K562 (cell line): ENCODE measurements around the gene GAB1. TPM values are rescaled to one million over a fixed set of nuclear protein-coding genes. Genes with fewer than 3 reads are reported as not detected.

Experiments used
- ATAC-seq: fragments of 200-7000 bp; cut with Tn5 transposase; 3 replicates; pipeline ENCODE4 v1.9.1; 2020; ENCODE audit warnings: moderate library complexity
- BruUV-seq: library from RNA; stranded (reverse); fragments of 400-500 nt; replicated peaks from 2 replicates; lab custom pipeline; 2021; lab: Mats Ljungman, UMichigan
- CTCF ChIA-PET: fragments of 300-600 bp; formaldehyde crosslinking; extraction: SDS; loops from one replicate; lab custom pipeline; 2021; ENCODE audit warnings: low intra/inter-chr PET ratio; lab: Yijun Ruan, JAX
- POLR2A ChIA-PET: fragments of 300-600, 350-650 bp; sonication (Branson Sonifier 250); formaldehyde crosslinking; extraction: SDS; loops from one replicate; lab custom pipeline; 2021; ENCODE audit warnings: antibody characterized with exemption, inconsistent platforms; lab: Yijun Ruan, JAX
- DNase-seq, 4 experiments: peaks; one replicate each; pipeline versions ENCODE4 v3.0.0 to v3.0.0-alpha.2; 2011 to 2018; ENCODE audit warnings: low spot score in 3 of 4, mixed read lengths in 3 of 4; ENCODE audit errors: extremely low read depth in 1 of 4
- FAIRE-seq: peaks from 2 replicates; lab custom pipeline; 2011; peaks lifted over from hg19 to GRCh38; lab: Jason Lieb, UNC
- H2AFZ ChIP-seq: 2 replicates; pipeline ENCODE4 v1.6.0; 2011; ENCODE audit warnings: low read depth, low read length, control low read depth, inconsistent platforms
- H3K27ac ChIP-seq: fragments of 200-600 bp; 3 replicates; pipeline ENCODE4 v1.8.0; 2011; ENCODE audit warnings: low read depth, mild to moderate bottlenecking, control low read depth, inconsistent platforms, low read length, moderate library complexity, mixed read lengths; ENCODE audit errors: extremely low read depth
- H3K27me3 ChIP-seq, 2 experiments: fragments of 300-600 bp in 1 of 2; 2 replicates in 1 of 2; 3 replicates in 1 of 2; pipeline versions ENCODE4 v1.6.0 to v1.8.0; 2011; ENCODE audit warnings: inconsistent platforms in 2 of 2, low read length in 2 of 2, mild to moderate bottlenecking in 1 of 2, mixed read lengths in 1 of 2, moderate library complexity in 1 of 2; ENCODE audit not compliant: control insufficient read depth in 2 of 2, insufficient read depth in 2 of 2
- H3K36me3 ChIP-seq: fragments of 300-600 bp; 3 replicates; pipeline ENCODE4 v1.8.0; 2011; ENCODE audit warnings: mild to moderate bottlenecking, low read length, inconsistent platforms; ENCODE audit not compliant: control insufficient read depth, insufficient read depth
- H3K4me1 ChIP-seq, 2 experiments: fragments of 200-600 bp in 1 of 2; replicated peaks in 1 of 2; 2 replicates in 1 of 2; 3 replicates in 1 of 2; pipeline versions ENCODE4 v1.5.1 to v1.8.0; 2011; ENCODE audit warnings: inconsistent platforms in 2 of 2, low read length in 2 of 2, mild to moderate bottlenecking in 1 of 2, mixed read lengths in 1 of 2, moderate library complexity in 1 of 2; ENCODE audit not compliant: control insufficient read depth in 2 of 2, insufficient read depth in 2 of 2
- H3K4me2 ChIP-seq: 2 replicates; pipeline ENCODE4 v1.6.1; 2011; ENCODE audit warnings: low read length, control low read depth, inconsistent platforms, mixed read lengths; ENCODE audit not compliant: insufficient read depth
- H3K4me3 ChIP-seq: fragments of 200-600 bp; sonication (generic), shearing (Covaris generic); 2 replicates; pipeline ENCODE4 v1.5.1; 2016; ENCODE audit warnings: control low read depth, inconsistent platforms
- H3K79me2 ChIP-seq: fragments of 200-600 bp; 3 replicates; pipeline ENCODE4 v1.8.0; 2011; ENCODE audit warnings: low read length, inconsistent platforms; ENCODE audit not compliant: control insufficient read depth, insufficient read depth
- H3K9ac ChIP-seq, 2 experiments: 2 replicates each; pipeline versions ENCODE4 v1.6.0 to v1.6.1; 2011; ENCODE audit warnings: low read depth in 2 of 2, low read length in 2 of 2, control low read depth in 1 of 2, inconsistent platforms in 1 of 2, mild to moderate bottlenecking in 1 of 2, mixed read lengths in 1 of 2; ENCODE audit not compliant: insufficient read depth in 1 of 2
- H3K9me1 ChIP-seq: one replicate; pipeline ENCODE4 v1.6.0; 2011; ENCODE audit warnings: inconsistent platforms, mild to moderate bottlenecking, low read length, moderate library complexity; ENCODE audit not compliant: control insufficient read depth, insufficient read depth
- H3K9me3 ChIP-seq: replicated peaks from 2 replicates; pipeline ENCODE4 v1.5.1; 2011; ENCODE audit warnings: low read depth, low read length, inconsistent platforms; ENCODE audit not compliant: control insufficient read depth, insufficient read depth
- H4K20me1 ChIP-seq: replicated peaks from 2 replicates; pipeline ENCODE4 v1.6.1; 2011; ENCODE audit warnings: low read length, inconsistent platforms, mixed read lengths; ENCODE audit not compliant: control insufficient read depth, insufficient read depth
- ARNT ChIP-seq, 2 experiments: fragments of 450-650 bp; IDR thresholded peaks; 2 replicates each; pipeline ENCODE4 v1.6.1; 2016; ENCODE audit warnings: mild to moderate bottlenecking in 1 of 2
- ELF2 ChIP-seq: fragments of 250-450 bp; sonication (Bioruptor Pico); IDR thresholded peaks from 2 replicates; pipeline ENCODE4 v1.5.0; 2021; ENCODE audit warnings: mild to moderate bottlenecking
- ETS2 ChIP-seq: IDR thresholded peaks from 2 replicates; pipeline ENCODE4 v1.6.1; 2016; ENCODE audit warnings: borderline replicate concordance, missing genetic modification characterization, mild to moderate bottlenecking, moderate library complexity, missing compliant biosample characterization; ENCODE audit not compliant: poor library complexity, severe bottlenecking
- MLX ChIP-seq, 2 experiments: fragments of 450-650 bp in 1 of 2; sonication (generic) in 1 of 2; formaldehyde crosslinking; conservative IDR thresholded peaks; 2 replicates each; pipeline versions ENCODE4 v1.4.0 to v1.8.1; 2020 to 2022; ENCODE audit warnings: mild to moderate bottlenecking in 1 of 2, missing genetic modification reagents in 1 of 2
- ZNF282 ChIP-seq: sonication (generic); formaldehyde crosslinking; IDR thresholded peaks from 2 replicates; pipeline ENCODE4 v1.8.1; 2023; ENCODE audit warnings: missing genetic modification reagents
- ZNF444 ChIP-seq: fragments of 250-450 bp; sonication (Bioruptor Pico); IDR thresholded peaks from 2 replicates; pipeline ENCODE4 v1.4.0; 2020; ENCODE audit warnings: mild to moderate bottlenecking, moderate library complexity
- WGBS: fragments of 100-300 bp; shearing (Covaris generic); methylation state at CpG from one replicate; pipeline ENCODE4 v1.1.6; 2016; ENCODE audit warnings: low coverage, mixed read lengths; ENCODE audit not compliant: insufficient coverage; ENCODE audit errors: missing lambda C conversion rate; 5-methylcytosine and 5-hydroxymethylcytosine counted together
- in situ Hi-C: fragments of 300-500 bp; cut with MboI; formaldehyde crosslinking; loops from 4 replicates; pipeline ENCODE4 v1.15.0; 2018; ENCODE audit warnings: inconsistent platforms, mixed read lengths
- intact Hi-C: fragments of 100-400 bp; cut with micrococcal nuclease; formaldehyde crosslinking; loops from 2 replicates; pipeline ENCODE4 v1.14.2; 2022
- polyA plus RNA-seq, 8 experiments: library from polyadenylated mRNA; depleted of rRNA in 4 of 8; stranded (reverse) in 5 of 8; unstranded in 3 of 8; fragments of >200 nt; fragmentation: Nextera tagmentation in 2 of 8; fragmentation: Illumina TruSeq in 1 of 8; extraction: Ambion mirVana in 2 of 8; extraction: Trizol in 1 of 8; gene quantifications; 2 replicates each; pipeline versions ENCODE4 v1.2.1 to v1.2.3, GENCODE V29; 2011 to 2014; ENCODE audit warnings: inconsistent platforms in 1 of 8, missing spikeins in 1 of 8
- total RNA-seq, 7 experiments: library from RNA; depleted of rRNA in 6 of 7; stranded (reverse); fragments of >200 nt in 6 of 7; fragmentation: Illumina TruSeq in 2 of 7; extraction: Trizol in 2 of 7; gene quantifications; 2 replicates each; pipeline versions ENCODE4 v1.2.1 to v1.2.3, GENCODE V29; 2011 to 2021; ENCODE audit warnings: low replicate concordance in 1 of 7

Gene GAB1
- total and polyA plus RNA-seq, 9 of the 15 experiments (the other 6 are each of a cell fraction or from before 2014, with no cell fraction given), result 1.3 to 14.6 (median 7.5) TPM

GRCh38 chr4:143473334-143474126 is 136.9 kb downstream of the GAB1 start:
- CTCF ChIA-PET, result no interaction called here
- no TSS peak for BruUV-seq
- no peak overlapping the region for H3K27ac ChIP-seq
- no peaks in the 10 kb centered on the region for H3K9me1 ChIP-seq
- H3K79me2 ChIP-seq, result no peaks in the 10 kb centered on the region
- ATAC-seq (no peak), DNase-seq (no peak), FAIRE-seq (no peak)
- no peak overlapping the region for H3K4me3 ChIP-seq
- H2AFZ ChIP-seq, result no peak overlapping the region
- peaks cover 16% of the 10 kb centered on the region for H3K36me3 ChIP-seq
- H3K9me3 ChIP-seq, result no peaks in the 10 kb centered on the region
- POLR2A ChIA-PET, result no interaction called here
- no peaks in the 10 kb centered on the region for H4K20me1 ChIP-seq
- WGBS, result 50% methylated on average over 1 of the region's 1 CpG
- intact Hi-C loops (no loop called here), in situ Hi-C loops (no loop called here)
- no peaks in the 10 kb centered on the region for H3K4me1 ChIP-seq
- no peak overlapping the region for H3K9ac ChIP-seq
- H3K4me2 ChIP-seq, result no peak overlapping the region
- TF ChIP-seq MLX (CRISPR knock-in tag; conservative IDR thresholded peaks at IDR 0.05) (no peak), ARNT (IDR thresholded peaks at IDR 0.05) (no peak), ETS2 (tag) (no peak), ZNF282 (CRISPR knock-in tag) (no peak), ZNF444 (CRISPR knock-in tag) (no peak), ELF2 (CRISPR knock-in tag) (no peak)
- H3K27me3 ChIP-seq, result no peaks in the 10 kb centered on the region
